HUES64 (cell line): ENCODE measurements around the gene NEBL.

ENCODE experiments used
- H3K27ac ChIP-seq: 2 replicates; pipeline ENCODE4 v1.7.0; 2013; ENCODE audit warnings: low read depth, low read length, inconsistent platforms
- H3K27me3 ChIP-seq: 2 replicates; pipeline ENCODE4 v1.6.1; 2013; ENCODE audit warnings: mild to moderate bottlenecking, low read length; ENCODE audit not compliant: insufficient read depth
- H3K36me3 ChIP-seq: 2 replicates; pipeline ENCODE4 v1.6.1; 2013; ENCODE audit warnings: mild to moderate bottlenecking, low read length; ENCODE audit not compliant: insufficient read depth
- H3K4me1 ChIP-seq: 2 replicates; pipeline ENCODE4 v1.6.1; 2013; ENCODE audit warnings: mild to moderate bottlenecking, low read length, moderate library complexity; ENCODE audit not compliant: insufficient read depth
- H3K4me3 ChIP-seq: 2 replicates; pipeline ENCODE4 v1.5.1; 2013; ENCODE audit warnings: mild to moderate bottlenecking, low read length, moderate library complexity
- H3K9ac ChIP-seq: 2 replicates; pipeline ENCODE4 v1.6.1; 2013; ENCODE audit warnings: mild to moderate bottlenecking, low read depth, low read length
- H3K9me3 ChIP-seq: 2 replicates; pipeline ENCODE4 v1.6.1; 2013; ENCODE audit warnings: low read depth, low read length; ENCODE audit not compliant: insufficient read depth
- WGBS: fragments of 150-250, 120-280 bp; methylation state at CpG from one replicate; pipeline ENCODE4 v1.1.7; 2013; ENCODE audit warnings: missing lambda C conversion rate; 5-methylcytosine and 5-hydroxymethylcytosine counted together

Gene NEBL

GRCh38 chr10:20776384-20777118 is 120.6 kb downstream of the NEBL start:
- H3K27me3 ChIP-seq, result no peaks in the 10 kb centered on the region
- H3K4me1 ChIP-seq, result no peaks in the 10 kb centered on the region
- no peak overlapping the region for H3K27ac ChIP-seq
- 90% methylated on average over 5 of the region's 5 CpGs for WGBS
- no peak overlapping the region for H3K9ac ChIP-seq
- H3K36me3 ChIP-seq, result no peaks in the 10 kb centered on the region
- H3K9me3 ChIP-seq, result no peaks in the 10 kb centered on the region
- H3K4me3 ChIP-seq, result no peak overlapping the region

DNA sequence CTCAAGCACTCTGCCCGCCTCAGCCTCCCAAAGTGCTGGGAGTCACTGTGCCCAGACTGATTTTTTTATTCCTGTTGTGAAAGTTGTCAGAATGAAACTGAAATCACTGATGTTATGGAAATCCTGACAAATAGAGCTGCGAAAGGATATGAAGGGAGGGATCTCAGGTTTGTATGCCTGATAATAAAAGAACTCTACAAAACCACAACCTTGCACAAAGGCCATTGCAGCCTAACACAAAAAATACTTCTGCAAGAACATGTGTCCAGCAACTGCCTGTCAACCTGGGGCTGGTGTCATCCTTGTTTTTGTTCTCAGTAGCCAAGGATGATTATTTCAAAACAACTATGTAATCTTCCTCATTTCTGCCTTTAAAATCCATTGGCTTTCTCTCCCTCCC is 126.1 kb downstream of the NEBL start:
- H3K4me1 ChIP-seq, result no peaks in the 10 kb centered on the region
- no peak overlapping the region for H3K27ac ChIP-seq
- H3K36me3 ChIP-seq, result no peaks in the 10 kb centered on the region
- no peak overlapping the region for H3K4me3 ChIP-seq
- H3K27me3 ChIP-seq, result no peaks in the 10 kb centered on the region
- WGBS, result 96% methylated on average over 2 of the region's 2 CpGs
- H3K9ac ChIP-seq, result no peak overlapping the region
- no peaks in the 10 kb centered on the region for H3K9me3 ChIP-seq

GRCh38 chr10:20769481-20769880 is 127.6 kb downstream of the NEBL start:
- WGBS, result 83% methylated on average over 3 of the region's 3 CpGs
- Histone ChIP-seq H3K4me1 (no peaks in the 10 kb centered on the region), H3K4me3 (no peak overlapping the region), H3K36me3 (no peaks in the 10 kb centered on the region), H3K9me3 (no peaks in the 10 kb centered on the region), H3K9ac (no peak overlapping the region), H3K27me3 (no peaks in the 10 kb centered on the region), H3K27ac (no peak overlapping the region)

GRCh38 chr10:20768843-20769242 is 128.3 kb downstream of the NEBL start:
- WGBS, result no CpG with 5 or more reads among the region's 3 CpGs
- no peak overlapping the region for H3K9ac ChIP-seq

GRCh38 chr10:20767028-20767427 is 130.1 kb downstream of the NEBL start:
- Histone ChIP-seq H3K9me3 (no peaks in the 10 kb centered on the region), H3K4me3 (no peak overlapping the region)
- 79% methylated on average over 2 of the region's 2 CpGs for WGBS

More at GRCh38 chr10:20768843-20769242, 128.3 kb downstream of the NEBL start:
- no peaks in the 10 kb centered on the region for H3K9me3 ChIP-seq
- no peak overlapping the region for H3K27ac ChIP-seq
- H3K4me3 ChIP-seq, result no peak overlapping the region
- no peaks in the 10 kb centered on the region for H3K4me1 ChIP-seq
- H3K36me3 ChIP-seq, result no peaks in the 10 kb centered on the region
- H3K27me3 ChIP-seq, result no peaks in the 10 kb centered on the region

DNA sequence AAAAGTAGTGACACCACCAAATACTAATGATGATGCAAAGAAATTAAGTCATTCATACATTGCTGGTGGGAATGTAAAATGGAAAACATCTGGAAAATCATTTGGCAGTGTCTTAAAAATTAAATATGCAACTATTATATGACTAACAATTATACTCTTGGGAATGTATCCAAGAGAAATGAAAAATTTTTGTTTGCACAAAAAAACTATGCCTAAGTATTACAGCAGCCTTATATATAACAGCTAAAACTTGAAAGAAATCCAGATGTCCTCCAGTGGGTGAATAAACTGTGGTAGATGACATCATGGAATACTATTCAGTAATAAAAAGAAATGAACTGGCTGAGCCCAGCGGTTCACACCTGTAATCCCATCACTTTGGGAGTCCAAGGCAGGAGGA is 132.0 kb downstream of the NEBL start:
- 94% methylated on average over 1 of the region's 1 CpG for WGBS
- Histone ChIP-seq H3K27me3 (no peaks in the 10 kb centered on the region), H3K9me3 (no peaks in the 10 kb centered on the region), H3K36me3 (no peaks in the 10 kb centered on the region), H3K27ac (no peak overlapping the region), H3K9ac (no peak overlapping the region), H3K4me1 (no peaks in the 10 kb centered on the region), H3K4me3 (no peak overlapping the region)

More at GRCh38 chr10:20767028-20767427, 130.1 kb downstream of the NEBL start:
- H3K4me1 ChIP-seq, result no peaks in the 10 kb centered on the region
- H3K9ac ChIP-seq, result no peak overlapping the region
- no peaks in the 10 kb centered on the region for H3K36me3 ChIP-seq
- no peak overlapping the region for H3K27ac ChIP-seq
- no peaks in the 10 kb centered on the region for H3K27me3 ChIP-seq

DNA sequence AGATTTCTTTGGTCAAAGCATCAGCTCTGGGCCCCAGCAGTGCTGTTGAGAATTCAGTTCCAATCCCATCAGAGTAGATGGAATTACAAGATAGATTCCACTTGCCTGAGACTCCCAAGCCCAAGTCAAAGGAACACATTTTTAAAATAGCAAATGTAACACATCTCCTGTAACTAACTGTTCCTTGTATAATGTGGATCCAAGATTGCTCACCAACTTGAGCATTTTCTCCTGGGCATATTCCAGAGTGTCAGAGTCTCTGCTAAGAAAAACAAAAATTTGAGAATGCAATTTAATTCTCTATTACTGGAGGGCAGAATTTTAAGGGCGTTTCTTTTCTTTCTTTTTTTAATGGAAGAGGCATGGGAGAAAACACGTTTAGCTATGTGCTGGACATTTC is 136.7 kb downstream of the NEBL start:
- Histone ChIP-seq H3K9ac (no peak overlapping the region), H3K27me3 (no peaks in the 10 kb centered on the region), H3K36me3 (no peaks in the 10 kb centered on the region), H3K4me1 (no peaks in the 10 kb centered on the region), H3K9me3 (no peaks in the 10 kb centered on the region), H3K4me3 (no peak overlapping the region), H3K27ac (no peak overlapping the region)
- WGBS, result no CpG with 5 or more reads among the region's 2 CpGs

DNA sequence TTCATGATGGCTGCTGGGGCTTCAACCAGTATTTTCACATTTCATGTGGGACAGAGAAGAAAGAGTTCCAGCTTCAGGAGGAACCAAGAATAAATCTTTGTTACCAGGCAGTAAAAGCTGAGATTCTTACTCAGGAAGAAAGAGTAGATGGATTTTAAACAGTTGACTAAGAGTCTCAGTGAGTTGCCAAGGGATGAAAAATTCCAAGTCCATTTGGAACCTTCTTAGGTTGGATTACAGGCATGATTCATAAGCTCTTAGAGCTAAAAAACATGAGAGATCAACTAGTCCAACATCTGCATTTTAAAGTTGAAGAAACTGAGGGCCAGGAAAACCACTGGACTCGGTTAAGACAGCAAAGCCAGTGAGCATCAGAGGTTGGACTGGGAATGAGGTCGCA is 148.6 kb downstream of the NEBL start:
- Histone ChIP-seq H3K9me3 (peaks cover 11% of the 10 kb centered on the region; the same call in 1 of the 2 replicates), H3K4me3 (no peak overlapping the region), H3K27ac (no peak overlapping the region), H3K9ac (no peak overlapping the region), H3K36me3 (0 out of 2 replicates have a peak, but pooled peaks cover 2% of the 10 kb centered on the region), H3K4me1 (no peaks in the 10 kb centered on the region), H3K27me3 (no peaks in the 10 kb centered on the region)
- WGBS, result 91% methylated on average over 2 of the region's 2 CpGs

DNA sequence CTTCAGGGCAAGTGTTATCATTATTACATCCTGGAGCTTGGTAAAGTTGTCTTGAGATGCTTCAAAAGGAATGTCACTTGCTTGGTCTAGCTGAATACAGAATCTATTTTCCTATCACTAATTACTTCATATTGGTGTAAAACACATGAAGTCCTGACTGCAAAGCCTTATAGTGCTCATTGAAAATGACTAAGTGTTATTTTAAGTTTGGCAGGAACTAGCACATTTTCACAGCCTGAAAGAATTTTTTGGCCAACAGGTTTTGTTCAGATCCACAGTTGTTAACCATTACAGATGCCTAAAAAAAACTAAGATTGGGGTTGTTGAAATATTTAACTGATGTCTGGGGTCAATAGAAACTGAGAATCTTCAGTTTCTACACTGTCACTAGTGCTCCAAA is 149.3 kb downstream of the NEBL start:
- Histone ChIP-seq H3K27ac (no peak overlapping the region), H3K9ac (no peak overlapping the region), H3K36me3 (0 out of 2 replicates have a peak, but pooled peaks cover 2% of the 10 kb centered on the region), H3K27me3 (no peaks in the 10 kb centered on the region), H3K4me1 (no peaks in the 10 kb centered on the region), H3K9me3 (peaks cover 11% of the 10 kb centered on the region; the same call in 1 of the 2 replicates), H3K4me3 (no peak overlapping the region)

GRCh38 chr10:20746856-20747255 is 150.3 kb downstream of the NEBL start:
- Histone ChIP-seq H3K4me3 (no peak overlapping the region), H3K36me3 (0 out of 2 replicates have a peak, but pooled peaks cover 2% of the 10 kb centered on the region), H3K9ac (no peak overlapping the region), H3K27ac (no peak overlapping the region), H3K9me3 (peaks cover 11% of the 10 kb centered on the region; the same call in 1 of the 2 replicates), H3K4me1 (no peaks in the 10 kb centered on the region; the same call in 1 of the 2 replicates), H3K27me3 (no peaks in the 10 kb centered on the region)
- WGBS, result 92% methylated on average over 7 of the region's 7 CpGs

- H3K27ac ChIP-seq, result no peak overlapping the region
- no peaks in the 10 kb centered on the region; the same call in 1 of the 2 replicates for H3K4me1 ChIP-seq
- no peak overlapping the region for H3K9ac ChIP-seq
- H3K36me3 ChIP-seq, result 0 out of 2 replicates have a peak, but pooled peaks cover 2% of the 10 kb centered on the region
- H3K9me3 ChIP-seq, result peaks cover 5% of the 10 kb centered on the region; the same call in 1 of the 2 replicates
- WGBS, result 90% methylated on average over 7 of the region's 7 CpGs
- no peak overlapping the region for H3K4me3 ChIP-seq
- H3K27me3 ChIP-seq, result no peaks in the 10 kb centered on the region
Measured at GRCh38 chr10:20745556-20746375, 151.3 kb downstream of the NEBL start.
